Sigmoid colon (tissue), 4 donors: Measurements from ENCODE around the gene RBM26.

Experiments used
- CTCF ChIP-seq, 4 experiments: fragments of 450-650 bp in 3 of 4; fragments of 200-600 bp in 1 of 4; IDR thresholded peaks; one replicate each; pipeline ENCODE4 v1.5.1; 2016 to 2019; ENCODE audit warnings: antibody characterized with exemption in 4 of 4, mild to moderate bottlenecking in 3 of 4, moderate library complexity in 2 of 4
- EP300 ChIP-seq, 4 donors: sonication (generic); formaldehyde crosslinking; IDR thresholded peaks; one replicate each; pipeline ENCODE4 v1.6.1; 2017; ENCODE audit warnings: antibody characterized with exemption in 4 of 4

GRCh38 chr13:79365981-79366380 lies 40.1 kb downstream of the RBM26 start:
- TF ChIP-seq CTCF (IDR thresholded peaks at IDR 0.05) (no peak), EP300 (IDR thresholded peaks at IDR 0.05) (no peak)
